ENCODE results near the gene FAM170B.

Gene FAM170B

DNA sequence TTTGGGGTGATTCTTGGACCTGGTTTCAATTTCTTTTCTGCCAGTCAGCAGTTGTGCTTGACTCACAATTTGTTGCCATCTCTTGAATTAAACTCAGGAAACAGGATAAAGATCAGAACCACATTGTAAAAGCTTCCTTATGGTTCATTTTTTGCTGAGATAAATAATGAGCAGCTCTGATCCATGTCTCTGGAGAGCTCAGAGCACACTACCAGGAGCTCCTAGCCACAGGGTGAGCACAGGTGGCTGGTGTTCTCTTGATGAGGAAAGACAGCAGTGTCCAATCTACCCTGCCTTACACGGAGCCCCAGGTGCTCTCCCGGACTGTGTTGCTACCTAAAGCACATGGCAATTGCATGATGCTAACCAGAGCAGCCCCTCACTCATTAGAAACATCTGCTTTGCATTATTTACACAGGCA lies 17.2 kb upstream of the FAM170B start:
- DNase-seq = no peak

DNA sequence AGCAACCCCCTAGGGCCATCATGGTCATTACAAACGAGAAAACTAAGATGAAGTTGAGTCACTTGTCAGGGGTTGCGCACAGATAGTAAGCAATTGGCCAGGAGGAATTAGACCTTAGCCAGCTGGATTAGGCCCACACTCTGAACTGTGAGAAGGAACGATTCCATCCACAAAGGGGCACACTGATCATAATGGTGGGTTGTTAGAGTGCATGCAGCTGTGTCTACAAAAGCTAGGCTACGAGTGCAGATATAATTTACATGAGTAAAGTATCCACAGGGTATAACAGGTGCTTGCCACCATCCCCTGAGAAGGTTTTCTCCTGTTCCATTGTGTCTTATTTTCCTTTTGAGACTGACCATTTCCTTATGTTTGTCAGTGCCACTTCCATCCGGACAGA lies 16.6 kb upstream of the FAM170B start:
- no peak for DNase-seq

DNA sequence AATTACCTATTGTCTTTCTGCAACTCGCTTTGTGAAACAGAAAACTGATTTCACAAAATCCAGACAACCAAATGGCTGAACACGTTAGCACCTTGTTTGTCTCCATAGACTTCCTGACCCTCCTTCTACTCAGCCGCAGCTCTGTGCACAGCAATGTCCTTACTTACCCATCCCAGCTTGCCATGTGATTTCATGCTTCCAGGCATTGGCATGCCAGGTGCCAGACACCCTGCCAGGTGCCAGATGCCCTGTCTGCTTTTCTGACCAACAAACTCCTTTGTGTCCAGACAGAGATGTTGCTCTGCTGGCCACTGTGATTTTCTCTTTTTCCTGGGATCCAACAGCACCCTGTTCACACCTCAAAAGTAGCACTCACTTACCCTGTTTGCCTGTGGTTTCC lies 16.1 kb upstream of the FAM170B start:
- no peak for DNase-seq

DNA sequence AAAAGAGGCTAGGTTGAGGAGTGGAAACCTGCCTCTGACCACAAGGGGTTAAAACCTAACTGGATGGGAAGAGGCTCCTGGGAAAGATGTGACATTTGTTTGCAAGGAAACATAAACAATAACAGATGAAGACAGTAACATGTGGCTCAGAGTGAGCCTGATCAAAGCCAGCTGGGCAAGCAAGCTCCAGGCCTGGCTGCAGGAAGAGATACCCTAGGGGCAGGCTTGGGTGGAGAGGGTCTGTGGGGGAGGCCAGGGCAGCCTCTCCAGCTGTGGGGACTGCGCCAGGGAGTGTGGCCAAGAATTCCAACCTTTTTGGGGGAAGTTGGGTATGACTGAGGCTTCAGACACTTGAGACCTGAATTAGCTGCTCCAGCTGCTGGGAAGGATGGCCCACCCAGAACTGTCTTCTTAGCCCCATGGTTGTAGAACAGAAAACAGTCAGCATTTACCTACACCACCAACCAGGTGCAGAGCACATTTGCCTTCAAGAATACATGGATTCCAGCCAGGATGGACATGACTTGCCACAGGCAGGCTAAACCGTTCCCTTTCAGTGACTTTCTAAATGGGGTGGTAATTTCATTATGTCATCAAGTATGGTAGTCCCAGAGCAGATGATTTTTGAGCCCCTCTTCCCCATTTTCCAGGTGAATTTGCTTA lies 10.4 kb upstream of the FAM170B start:
- DNase-seq = no peak

DNA sequence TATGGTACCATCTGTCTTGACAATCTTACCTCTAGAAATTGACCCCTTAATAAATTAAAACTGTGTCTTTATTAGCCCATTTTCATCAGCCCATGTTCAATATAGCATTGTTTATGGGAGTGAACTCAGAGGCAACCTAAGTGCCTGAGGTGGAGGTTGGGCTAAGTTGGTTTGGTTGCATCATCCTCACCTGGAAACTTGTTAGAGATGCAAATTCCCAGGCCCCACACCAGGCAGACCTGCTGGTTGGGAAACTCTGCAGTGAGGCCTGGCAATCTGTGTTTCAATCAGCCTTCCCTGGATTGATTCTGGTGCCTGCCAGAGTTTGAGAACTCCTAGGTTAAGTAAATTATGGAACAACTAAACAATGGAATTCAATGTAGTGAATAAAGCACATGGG lies 9.4 kb upstream of the FAM170B start:
- no peak for DNase-seq

DNA sequence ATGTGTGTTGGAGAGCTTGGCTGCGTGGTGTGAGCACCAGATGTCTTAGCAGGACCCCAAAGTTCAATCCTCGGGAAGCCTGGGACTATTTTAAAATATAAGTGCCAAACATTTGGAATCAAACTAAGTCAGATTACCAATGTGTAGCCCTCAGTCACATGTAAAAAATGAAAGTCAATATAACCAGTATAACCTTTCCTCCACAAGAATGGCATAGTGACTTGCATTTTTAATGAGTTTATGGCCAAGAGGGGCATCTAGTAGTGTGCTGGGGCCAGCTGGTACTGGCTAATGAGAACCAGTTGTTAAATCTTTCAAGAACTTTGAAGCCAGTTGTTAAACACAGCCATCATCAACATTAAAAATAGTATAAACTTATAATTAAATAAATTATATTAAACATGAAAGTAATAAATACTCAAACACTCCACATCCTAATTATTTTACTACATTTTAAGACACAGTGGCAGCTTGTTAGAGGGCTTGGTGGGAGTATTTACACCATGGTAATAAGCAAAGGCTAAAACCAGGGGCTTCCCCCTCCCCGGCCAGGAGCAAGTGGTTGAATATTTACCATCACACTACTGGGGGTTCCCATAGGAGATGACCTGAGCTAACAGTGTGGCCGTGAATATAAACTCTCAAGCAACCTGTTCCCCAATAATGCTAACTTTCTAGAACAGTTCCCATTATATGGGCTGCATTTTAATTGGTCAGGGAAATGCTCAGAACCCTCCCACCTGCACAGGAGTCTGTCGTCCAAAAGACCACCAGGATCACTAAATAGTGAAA lies 7.9 kb upstream of the FAM170B start:
- no peak for DNase-seq

DNA sequence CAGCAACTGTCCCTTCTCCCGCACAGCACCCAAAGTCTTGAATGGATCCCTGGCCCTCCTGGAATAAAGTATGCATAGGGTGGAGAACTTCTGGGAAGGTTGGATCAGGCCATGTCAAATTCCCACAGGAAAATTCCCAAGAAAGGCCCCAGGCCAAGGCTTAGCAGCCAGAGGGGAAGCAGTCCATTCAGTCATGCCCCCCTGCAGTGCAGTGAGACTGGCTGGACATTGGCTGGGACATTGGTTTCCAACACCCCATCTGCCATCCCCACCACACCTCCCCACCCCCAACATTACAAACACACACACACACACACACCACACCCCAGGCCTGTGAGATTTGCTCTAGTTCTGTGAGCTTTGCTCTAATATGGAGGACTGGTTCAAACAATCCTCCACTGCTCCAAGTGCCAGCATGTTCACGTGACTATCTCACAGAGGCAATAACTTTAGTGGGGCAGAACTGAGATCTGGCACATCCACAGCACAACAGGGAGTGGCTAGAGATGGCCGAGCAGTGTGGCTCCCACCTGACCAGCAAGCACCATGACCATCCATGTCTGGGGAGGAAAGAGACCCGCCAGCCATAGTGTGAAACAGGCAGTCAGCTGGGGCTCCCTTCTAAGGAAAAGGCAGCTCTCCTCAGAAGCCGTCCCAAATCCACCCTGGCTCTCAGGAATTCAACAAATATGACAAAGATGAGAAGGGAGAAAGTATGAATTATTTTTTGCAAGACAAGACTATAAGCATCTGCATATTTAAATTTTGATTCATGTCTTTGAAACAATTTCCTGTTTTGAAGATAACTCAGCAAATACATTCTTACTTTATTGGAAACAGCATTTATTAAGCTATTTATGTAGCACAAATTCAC lies 6.7 kb upstream of the FAM170B start:
- no peak for DNase-seq

DNA sequence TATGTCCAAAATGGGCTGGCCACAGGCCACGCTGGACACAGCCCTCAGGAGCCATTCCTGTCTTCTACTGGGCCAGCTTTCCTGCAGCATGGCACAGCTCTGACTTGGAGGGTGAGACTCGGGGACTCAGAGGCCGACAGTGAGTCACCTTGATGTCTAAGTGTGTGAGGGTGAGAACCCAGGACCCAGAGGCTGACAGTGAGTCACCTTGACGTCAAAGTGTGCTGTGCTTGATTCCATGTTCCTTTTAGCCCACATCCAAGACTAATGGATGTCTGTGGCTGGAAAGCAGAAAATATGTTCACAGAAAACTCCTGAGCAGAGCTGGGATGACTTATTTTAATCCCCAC lies 6.0 kb upstream of the FAM170B start:
- DNase-seq = no peak

DNA sequence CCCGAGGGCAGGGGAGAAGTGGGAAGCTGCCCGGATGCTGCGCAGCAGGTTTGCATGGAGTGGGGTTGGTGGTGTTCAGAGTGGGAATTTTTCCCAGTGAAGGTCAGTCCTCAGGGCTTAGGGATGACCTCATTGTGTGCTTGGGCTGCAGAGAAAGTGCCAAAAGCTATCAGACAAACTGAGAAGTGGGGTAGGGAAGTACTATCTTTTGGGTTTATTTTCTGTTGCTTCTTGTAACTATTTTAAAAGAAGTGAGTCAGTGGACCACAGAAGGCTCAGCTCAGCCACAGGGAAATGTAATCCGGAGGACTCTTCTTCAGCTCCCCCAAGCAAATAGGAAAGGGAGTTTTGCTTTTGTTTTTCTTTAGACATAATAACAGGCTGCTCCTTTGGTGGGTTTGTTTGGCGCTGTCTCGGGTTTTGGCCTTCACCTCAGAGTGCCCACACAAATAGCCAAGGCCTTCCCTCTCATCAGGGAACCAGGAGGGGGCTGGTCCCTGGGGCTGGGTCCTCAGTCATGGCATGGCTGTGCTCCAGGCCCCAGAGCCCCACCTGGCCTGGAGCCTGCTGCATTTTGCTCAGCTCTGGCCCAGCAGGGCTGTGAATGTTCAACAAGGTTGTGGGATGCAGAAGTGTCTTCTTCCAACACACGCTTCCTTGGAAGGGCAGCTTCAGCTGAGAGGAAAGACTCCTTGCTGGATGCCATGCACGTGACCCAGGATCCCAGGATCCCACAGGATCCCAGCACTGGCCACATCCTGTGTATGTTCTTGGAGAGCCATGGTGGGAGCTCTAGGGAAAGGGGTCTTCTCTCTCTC lies 5.4 kb upstream of the FAM170B start:
- DNase-seq = no peak

DNA sequence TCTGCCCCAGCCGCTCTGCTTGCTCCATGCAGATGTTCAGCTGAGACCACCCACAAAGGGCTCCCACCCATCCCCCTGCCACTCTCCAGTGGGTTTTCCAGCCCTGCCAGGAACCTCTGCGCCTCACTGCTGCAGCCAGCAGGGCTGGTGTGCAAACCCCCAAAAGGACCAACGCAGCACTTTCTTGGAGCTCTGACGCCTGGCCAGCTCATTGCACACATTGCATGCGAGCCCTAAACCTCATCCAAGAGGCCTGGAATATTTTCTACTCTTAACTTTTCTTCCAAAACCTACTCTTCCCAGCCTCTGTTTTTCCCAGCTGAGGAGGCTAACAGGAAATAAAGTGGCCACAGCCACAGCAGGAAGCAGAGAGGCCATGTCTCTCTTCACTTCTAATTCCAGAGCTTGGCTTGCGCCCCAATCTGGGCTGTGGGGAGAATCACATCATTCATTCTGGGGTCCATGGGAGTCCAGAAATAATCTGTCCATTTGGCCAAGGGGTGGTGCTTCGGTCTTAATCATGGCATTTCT lies 4.6 kb upstream of the FAM170B start:
- no peak for DNase-seq

DNA sequence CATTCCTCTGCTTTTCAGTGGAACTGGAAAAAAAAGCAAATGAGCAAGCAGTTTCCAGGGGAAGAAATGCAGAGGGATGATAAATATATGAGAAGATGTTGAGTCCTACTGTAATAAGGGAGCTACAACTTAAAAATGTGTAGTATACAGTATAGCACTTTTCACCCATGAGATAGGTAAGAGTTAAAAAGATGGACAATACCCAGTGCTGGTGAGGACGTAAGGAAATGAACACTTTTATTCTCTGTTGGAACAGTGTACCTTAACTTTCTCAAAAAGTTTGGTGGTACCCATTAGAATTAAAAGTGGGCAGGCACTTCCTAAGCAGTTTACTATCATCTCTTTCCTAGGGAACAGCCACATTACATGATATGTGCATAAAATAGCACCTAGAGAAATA lies 2.7 kb upstream of the FAM170B start:
- DNase-seq = no peak

DNA sequence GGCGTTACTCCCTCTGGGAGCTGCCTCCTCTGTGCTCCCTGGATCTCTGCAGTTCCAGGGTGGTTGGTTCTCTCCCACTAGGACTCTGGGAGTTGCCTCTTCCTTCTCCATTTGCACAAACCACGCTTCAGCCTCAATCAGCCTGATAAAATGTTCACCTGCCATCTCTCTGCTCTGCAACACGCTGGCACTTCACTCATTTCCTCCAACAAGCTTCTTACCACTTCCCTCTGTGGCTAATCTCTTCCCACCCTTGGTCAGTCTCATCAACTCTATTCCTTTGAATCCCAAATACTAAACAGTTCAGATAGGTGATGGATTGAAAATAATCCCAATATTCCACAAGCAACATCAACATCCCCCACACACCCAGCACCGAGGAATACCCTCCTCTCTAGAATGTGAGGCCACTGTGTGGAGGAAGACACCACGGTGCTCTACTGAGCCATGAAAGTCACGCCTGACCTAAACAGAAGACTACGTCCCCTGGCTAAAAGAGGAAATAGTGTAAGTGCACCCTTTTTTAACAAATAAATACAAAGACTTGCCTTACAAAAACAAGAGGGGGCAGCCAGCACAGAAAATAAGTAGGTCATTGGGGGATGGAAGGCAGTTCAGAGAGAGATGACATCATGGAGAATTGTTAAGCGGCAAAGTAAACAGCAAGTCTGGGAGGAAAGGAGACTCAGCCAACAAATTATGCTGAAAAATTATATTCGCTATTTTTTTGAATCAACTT lies 1.9 kb upstream of the FAM170B start:
- no peak for DNase-seq

DNA sequence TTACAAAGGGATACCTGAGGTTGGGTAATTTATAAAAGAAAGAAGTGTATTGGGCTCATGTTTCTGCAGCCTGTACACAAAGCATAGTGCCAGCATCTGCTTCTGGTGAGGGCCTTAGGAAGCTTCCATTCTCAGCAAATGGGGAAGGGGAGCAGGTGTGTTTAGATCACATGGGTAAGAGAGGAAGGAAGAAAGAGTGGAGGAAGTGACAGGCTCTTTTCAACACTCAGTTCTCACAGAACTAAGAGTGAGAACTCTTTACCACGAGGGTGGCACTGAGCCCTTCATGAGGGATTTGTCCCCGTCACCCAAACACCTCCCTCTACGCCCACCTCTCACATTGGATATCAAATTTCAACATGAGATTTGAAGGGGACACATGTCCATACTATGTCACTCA lies 506 bp upstream of the FAM170B start:
- no peak for DNase-seq

DNA sequence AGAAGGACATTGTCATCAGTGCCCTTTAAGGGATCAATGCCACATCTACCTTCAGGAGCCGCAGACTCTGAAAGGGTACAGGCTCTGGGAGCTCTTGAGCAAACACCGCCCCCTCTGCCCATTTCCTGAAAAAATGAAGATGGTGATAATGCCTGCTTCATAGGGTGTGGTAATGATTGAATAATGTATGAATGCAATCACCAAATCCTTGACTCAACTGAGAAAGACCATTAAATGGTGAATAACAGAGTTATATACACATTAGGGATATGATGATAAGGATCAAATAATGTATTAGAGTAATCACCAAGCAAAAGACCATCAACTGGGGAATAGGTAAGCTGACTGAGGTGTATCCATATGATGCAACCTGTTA lies 1.5 kb downstream of the FAM170B start:
- no peak for DNase-seq

DNA sequence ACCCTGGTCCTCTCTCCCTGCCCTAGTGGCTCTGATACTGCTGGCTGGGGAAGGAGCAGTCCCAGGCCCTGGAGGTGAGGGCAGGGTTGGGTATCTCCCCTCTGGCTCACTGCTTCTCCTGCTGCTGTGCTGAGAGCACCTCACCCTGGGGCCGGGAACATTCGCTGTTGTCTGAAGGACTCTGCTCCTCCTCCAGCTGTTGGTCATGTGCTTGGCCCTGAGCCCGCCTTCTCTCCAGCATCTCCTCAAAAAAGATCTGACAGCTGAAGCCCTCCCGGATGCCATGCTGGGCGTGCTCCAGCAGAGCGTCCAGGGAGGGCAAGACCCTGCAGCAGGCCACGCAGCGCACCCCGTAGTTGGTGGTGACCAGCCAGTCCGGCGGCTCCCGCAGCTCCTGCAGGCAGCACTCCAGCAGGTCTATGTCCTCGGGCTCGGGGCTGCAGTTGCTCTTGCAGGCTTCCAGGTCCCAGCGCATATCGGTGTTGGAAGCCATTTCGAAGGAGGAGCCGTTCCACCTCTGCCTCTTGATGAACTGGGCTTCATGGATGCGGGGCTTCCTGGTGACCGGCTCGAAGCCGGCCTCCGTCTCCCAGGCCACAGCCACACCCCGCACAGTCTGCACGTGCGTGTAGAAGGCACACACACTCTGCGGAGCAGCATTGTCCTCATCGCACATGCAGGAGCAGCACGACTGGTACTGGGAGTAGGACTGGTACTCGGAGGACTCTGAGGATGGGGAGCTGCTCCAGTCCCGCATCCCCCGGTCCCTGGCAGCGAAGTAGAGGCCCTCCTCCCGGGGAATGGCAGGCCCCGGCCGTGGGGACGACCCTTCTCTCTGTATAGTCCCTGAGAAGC lies 2.1 kb downstream of the FAM170B start:
- no peak for DNase-seq

DNA sequence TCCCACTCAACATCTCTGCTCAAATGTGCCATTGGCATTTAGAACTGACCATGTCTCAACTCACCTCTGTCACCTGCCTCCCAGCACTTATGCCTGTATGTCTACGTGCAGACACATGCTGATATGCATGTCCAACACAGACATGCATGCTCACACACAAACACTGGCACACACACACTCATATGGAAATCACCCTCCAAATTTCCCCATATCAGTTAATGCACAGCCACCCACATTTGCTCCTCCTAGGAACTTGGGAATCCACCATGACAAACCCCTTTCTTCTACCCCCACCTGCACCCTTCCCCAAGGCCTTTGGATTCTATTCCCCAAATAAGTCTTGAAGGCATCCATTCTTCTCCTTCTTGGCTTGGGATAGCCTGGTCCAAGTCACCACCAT lies 4.4 kb downstream of the FAM170B start:
- DNase-seq = no peak

DNA sequence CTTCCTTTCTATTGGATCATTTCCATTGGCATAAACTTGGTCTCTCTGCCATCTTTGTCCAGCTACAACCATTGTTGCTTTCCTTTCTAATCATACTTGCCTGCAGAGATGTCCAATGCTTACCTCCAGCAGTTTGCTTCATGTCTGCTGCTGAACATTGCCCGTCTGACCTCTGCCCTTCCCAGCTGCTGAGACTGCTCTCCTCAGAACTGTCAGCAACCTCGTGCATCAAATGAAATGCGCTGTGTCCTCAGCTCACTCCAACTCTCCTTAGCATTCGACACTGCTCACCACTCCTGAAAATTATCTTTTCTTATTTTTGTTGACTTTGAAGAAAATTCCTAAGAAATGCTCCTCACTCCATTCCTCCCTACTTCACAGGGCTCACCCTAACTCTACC lies 5.0 kb downstream of the FAM170B start:
- DNase-seq = no peak

DNA sequence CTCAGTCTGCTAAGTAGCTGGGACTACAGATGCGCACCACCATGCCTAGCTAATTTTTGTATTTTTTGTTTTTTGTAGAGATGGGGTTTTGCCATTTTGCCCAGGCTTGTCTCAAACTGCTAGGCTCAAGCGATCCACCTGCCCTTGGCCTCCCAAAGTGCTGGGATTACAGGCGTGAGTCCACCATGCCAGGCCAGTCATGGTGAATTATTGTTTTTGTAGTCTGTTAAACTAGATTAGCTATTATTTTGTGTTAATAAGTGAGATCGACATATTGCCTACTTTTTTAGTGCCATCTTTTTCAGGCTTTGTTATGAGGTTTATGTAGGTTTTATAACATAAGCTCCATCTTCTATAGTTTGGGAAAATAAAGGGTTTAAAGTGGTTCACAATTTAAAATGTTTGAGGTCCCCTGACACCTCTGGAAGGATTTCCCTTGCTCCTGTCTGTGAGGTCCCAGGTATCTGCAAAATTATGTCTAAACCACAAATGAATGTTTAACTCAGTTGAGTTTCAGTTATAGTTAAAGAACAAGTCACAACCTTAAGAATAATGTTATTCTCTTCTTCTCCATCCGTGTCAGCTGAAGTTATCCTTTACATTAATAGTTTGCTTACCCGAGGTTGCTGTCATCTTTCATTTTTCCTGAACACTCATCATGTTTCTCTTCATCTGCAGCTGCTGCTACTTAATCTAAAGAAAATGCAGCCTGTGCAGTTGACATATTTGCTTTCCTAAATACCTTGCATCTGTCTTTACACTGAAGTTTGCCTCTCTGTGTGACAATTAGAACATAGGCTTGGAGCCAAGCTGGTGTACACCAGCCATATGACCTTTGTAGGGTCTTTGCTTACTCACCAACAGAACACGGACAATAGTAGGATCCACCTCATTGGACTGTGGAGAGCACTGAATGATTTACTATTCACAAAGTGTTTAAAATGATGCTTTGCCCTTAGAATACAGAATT lies 9.6 kb downstream of the FAM170B start:
- no peak for DNase-seq

DNA sequence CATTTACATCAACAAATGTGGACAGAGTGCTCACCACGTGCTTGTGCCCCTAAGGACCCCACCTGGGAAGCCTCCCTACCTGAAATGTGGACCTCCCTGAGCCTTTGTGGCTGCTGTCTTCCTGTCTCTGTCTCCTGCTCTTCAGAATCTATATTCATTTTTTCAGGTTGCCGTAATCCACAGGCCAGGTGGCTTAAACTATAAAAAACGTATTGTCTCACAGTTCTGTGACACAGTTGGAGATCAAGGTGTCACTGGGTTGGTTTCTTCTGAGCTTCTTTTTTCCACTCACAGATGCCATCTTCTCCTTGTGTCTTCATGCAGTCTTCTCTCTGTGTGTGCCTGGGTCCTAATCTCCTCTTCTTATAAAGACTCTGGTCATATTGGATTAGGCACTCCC lies 12.9 kb downstream of the FAM170B start:
- no peak for DNase-seq

DNA sequence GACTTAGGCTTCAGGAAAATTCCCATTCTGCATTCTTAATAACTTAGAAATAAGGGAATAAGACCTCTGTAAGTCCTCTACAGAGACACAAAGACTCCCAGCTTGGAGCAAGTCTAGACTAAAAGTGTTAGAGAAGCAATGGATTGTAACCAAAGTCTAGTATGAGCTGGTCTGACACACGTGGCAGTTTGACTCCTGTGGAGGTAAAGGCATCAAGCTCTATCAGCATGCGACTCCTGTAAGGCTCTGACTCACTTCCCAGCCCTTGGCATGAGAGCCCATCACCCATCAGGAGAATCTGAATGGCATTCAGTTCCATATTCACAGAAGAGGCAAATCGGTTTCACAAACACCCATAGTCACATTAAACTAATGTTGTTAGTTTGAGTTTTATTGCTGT lies 14.1 kb downstream of the FAM170B start:
- DNase-seq = no peak
